Activated T-helper 1 cell treated with anti-CD3 and anti-CD28 coated beads, Interleukin-2, amount 50 U/mL, for 16 hours (primary cell): Measurements from ENCODE around the gene MCM3.

ENCODE experiments used
- DNase-seq, 2 donors: peaks; one replicate each; pipeline ENCODE4 v3.0.0-alpha.2; 2020; ENCODE audit warnings: low read depth in 1 of 2, low spot score in 1 of 2

The MCM3 gene

GRCh38 chr6:52303178-52303577, 18.6 kb upstream of the MCM3 start:
- DNase-seq = no peak

GRCh38 chr6:52301326-52301725, 16.8 kb upstream of the MCM3 start:
- no peak for DNase-seq

- no peak for DNase-seq
These were observed 16.0 kb upstream of the MCM3 start for GRCh38 chr6:52300489-52300931.

DNA sequence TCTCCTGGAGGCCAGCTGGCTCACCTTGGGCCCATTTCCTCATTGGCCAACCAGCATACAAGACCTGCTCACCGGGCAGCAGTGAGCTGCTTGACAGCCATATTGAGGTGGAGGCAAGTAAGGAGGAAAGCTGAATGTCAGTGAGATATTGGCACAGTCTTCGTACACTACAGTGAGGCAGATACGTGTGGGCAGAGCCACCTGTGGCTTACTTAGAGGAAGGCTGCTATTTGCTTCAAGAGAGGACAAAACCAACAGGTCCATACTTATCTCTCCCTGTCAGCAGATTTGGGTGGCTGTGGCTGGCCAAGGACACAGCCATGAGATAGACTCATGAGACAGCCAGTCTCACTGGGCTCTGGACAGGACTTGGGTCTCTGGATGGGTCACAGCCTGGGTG, 15.1 kb upstream of the MCM3 start:
- no peak for DNase-seq

DNA sequence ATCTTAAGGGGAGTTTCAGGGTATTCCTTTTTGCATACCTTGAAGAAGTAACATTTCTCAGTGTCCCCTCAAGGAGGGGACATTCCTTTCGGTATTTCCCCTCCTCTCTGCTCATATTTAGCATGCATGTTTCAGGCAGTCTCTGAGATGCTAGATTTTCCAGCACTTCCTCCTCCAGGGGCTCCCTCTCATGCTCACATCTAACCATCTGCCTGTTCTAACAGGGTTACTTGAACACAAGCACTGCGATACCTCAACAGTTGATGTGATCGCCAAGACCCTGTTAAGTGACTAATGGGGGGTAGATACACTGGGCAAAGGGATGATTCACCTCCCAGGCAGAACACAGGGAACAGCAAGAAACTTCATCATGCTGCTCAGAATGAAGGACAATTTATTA, 12.9 kb upstream of the MCM3 start:
- no peak for DNase-seq

DNA sequence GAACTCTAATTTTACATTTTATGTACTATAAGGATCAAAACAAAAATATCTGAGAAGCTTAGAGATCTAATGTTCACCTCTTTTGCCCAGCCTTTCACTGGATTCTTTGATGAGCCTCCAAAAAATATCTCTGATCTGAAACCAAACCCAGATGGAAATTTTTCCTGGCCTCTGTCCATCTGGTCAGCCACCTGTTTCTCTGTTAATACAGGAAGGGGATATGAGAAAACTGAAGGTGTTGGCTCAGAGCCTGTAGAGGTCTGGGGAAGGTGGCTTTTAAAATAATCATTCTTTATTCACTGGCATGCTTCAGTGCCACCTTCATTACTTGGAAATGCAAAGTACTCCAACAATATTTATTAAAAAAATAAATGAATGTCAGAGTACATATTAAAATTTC, 8.5 kb upstream of the MCM3 start:
- no peak for DNase-seq

DNA sequence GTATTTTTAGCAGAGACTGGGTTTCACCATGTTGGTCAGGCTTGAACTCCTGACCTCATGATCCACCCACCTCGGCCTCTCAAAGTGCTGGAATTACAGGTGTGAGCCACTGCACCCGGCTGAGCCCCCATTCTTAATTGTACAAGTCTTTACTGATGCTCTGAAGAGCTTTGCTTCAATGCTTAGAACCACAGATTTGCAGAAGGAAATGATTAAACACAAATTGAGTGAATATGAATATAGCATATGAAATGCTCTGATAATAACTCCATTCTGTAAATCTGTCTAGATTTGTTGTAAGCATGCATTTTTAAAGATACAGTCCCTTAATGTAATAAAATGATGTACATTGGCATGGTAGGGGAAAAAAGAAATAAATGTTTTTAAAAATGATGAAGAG, 4.3 kb upstream of the MCM3 start:
- no peak for DNase-seq

GRCh38 chr6:52288216-52288615, 3.7 kb upstream of the MCM3 start:
- no peak for DNase-seq

DNA sequence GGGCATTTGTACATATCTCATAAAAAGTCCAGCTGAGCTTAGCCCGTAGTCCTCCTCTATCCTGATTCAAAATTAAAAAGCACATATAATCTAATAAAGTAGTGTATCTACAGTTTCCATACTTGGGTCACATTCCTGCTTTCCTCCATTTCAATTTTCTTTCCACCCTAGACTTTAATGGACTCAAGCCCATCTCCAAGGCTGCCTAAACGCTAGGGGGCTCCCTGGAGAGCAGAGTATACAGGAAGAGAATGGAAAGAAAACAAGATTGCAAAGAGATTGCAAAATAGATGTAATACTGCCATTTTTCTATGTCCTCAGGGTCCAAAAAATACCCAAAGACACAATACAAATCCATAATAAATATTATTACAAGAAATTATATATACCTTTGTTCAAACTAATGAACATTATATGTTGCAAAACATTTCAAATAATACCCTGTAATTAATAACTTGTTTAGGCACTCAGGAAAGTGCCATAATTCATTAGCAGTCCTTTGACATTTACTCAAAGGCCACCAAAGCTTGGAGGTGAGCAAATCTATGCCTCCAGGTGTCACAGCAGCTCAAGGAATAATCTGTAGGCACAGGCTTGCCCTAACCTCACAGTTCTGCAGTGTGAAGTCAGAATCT, 2.4 kb upstream of the MCM3 start:
- peak in 1 of 2 donors; percentile 20 for DNase-seq

- DNase-seq = no peak
These were observed 881 bp upstream of the MCM3 start for GRCh38 chr6:52285177-52286068.

- DNase-seq = no peak
These were observed 447 bp downstream of the MCM3 start for GRCh38 chr6:52284131-52284459.

DNA sequence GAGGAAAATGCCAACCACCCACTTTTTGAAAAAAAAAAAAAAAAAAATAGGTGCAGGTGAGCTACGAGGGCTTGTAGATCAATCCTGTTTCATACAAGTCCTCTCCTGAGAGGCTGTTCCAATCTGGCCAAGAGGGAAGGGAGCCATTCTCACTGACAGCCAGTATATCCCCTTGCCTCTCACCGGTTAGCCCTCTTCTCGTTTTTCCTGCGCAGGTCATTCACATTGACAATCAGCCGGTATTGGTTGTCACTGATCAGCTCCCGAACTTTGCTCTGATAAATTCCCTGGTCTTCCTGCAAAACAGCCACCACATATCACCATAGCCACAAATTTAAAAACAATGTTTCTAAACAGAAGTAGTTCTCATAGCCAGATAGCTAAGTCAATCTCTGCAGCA, 1.4 kb downstream of the MCM3 start:
- DNase-seq = no peak

DNA sequence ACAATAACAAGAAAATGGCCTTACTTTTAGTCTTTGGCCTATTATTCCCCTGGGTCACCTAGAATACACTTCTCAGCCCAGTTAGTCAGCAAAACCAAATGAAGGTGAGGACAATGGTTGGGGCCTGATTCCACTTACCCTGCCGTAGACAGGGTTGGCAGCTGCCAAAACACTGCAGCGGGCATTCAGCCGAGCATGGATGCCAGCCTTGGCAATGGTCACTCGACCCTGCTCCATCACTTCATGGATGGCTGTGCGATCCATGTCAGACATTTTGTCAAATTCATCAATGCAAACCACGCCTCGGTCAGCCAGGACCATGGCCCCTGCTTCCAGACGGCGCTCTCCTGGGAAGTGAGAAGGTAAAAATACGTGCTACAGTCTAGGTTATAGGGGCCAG, 8.4 kb downstream of the MCM3 start:
- no peak for DNase-seq

GRCh38 chr6:52271852-52272460, 12.6 kb downstream of the MCM3 start:
- no peak for DNase-seq

DNA sequence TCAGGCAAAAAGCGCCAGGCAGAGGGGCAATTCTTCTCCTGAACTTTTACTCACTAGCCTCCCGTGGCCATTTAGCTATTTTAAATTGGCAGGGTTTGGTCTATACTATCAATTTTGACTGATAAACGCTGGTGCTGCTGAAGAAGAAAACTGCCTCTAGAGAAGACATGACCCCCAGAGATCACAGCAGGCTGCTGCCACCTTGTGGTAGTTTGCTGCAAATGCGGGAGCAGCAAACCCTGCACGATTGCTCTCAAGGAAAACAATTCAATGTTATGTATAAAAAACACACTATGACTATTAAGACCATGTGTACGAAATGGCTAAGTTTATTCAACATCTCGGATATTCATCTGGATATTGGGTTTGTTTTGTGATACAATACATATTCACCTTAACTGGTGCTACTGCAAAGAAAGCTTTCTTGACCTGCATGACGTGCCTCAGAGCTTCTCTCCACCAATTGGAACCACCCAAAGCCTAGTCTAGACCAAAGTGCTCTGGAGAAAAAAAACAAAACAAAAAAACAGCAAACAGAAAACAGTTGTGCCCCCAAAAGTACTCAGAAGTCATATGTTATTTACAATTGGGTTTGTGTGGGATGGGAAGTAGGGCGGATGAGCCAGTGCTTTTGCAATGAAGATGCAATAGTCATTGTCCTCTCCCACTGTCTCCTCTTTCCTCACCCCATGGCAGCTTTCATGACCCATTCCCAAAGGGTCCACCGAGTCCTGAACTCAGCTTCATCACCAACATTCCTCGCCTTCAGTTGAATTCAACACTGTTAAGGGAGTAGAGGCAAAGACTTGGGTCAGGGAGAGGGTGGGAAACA, 20.6 kb downstream of the MCM3 start:
- peak; percentile 42 to 51 for DNase-seq

GRCh38 chr6:52262620-52263344, 21.8 kb downstream of the MCM3 start:
- no peak for DNase-seq

- no peak for DNase-seq
These were observed 23.3 kb downstream of the MCM3 start for GRCh38 chr6:52261229-52261628.

DNA sequence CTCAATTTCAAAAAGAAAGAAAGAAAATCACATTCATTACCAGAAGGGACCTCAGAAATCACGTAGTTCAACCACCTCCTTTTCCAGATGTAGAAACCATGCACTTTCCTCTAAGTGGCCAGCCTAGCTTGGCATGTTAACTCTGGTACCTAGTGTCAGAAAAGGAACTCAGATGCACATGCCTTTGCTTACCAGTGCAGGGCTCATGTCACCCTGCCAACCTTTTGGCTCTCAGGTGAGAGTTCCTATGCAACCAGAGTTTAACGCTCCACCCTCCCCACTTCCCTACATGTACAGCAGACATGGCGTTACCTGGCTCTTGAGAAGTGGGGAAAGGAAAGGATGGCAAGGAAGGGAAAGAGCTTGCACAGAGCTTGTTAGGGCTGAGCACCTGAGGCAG, 23.9 kb downstream of the MCM3 start:
- DNase-seq = no peak

- DNase-seq = no peak
These were observed 29.1 kb downstream of the MCM3 start for GRCh38 chr6:52255434-52255833.

DNA sequence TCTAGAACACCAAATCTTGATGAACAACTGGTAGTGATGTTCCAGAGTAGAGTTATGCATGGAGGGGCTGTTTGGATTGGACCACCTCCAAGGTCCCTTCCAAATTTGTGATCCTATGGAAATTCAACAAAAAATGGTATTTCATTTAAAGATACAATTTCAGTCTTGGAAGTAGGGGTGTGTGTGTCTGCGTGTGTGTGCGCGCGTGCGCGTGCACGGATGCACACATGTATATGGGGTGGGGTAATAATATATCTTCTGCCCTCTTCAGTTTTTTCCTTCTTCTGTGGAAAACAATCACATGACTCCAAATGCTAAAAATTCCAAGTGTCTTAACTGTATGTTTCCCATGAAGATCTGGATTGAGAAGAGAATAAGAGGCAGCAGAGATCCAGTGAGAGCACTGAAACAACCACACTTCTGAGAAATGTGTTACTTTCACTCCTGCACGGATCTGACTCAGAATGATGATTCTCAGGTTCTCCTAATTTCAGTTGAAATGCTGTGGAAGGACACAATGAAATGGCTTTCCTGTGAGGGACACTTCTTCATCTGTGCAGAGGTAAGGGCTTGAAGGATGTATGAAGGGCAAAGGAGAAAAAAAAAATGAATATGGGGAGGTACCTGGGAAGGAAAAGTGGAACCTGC, 29.7 kb downstream of the MCM3 start:
- no peak for DNase-seq
